ENCODE results near the gene MLEC.

DNA sequence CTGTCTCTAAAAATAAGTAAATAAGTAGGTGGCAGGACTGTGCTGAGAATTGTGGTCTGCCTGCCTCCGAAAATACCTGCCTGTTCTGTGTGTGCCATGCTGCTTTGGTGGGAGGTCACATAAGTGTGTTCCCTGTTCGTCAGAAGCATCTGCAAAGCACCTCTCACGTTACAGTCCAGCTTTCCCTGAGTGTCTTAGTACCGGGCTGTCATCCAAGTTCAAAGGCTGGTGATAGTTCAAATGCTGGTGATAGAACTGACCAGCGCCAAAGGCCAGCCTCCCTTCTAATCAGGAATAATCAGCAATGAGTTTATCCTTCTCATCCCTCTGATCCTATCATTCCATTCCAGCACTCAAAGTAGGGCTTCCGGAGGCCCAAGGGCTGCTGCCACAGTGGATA is 40.9 kb upstream of the MLEC start:
- TF ChIP-seq, protein P1, sequence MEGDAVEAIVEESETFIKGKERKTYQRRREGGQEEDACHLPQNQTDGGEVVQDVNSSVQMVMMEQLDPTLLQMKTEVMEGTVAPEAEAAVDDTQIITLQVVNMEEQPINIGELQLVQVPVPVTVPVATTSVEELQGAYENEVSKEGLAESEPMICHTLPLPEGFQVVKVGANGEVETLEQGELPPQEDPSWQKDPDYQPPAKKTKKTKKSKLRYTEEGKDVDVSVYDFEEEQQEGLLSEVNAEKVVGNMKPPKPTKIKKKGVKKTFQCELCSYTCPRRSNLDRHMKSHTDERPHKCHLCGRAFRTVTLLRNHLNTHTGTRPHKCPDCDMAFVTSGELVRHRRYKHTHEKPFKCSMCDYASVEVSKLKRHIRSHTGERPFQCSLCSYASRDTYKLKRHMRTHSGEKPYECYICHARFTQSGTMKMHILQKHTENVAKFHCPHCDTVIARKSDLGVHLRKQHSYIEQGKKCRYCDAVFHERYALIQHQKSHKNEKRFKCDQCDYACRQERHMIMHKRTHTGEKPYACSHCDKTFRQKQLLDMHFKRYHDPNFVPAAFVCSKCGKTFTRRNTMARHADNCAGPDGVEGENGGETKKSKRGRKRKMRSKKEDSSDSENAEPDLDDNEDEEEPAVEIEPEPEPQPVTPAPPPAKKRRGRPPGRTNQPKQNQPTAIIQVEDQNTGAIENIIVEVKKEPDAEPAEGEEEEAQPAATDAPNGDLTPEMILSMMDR (IDR thresholded peaks at IDR 0.05; ENCODE audit: insufficient read depth, low read depth, low read length), result no peak
- no peak for TF ChIP-seq EZH2 (IDR thresholded peaks at IDR 0.05; ENCODE audit: insufficient read depth, low read length)
